HG02973 (cell line): ENCODE data around the gene FSD1.
"Not testable (repeated sequence)": the region's sequence is repeated elsewhere in the genome, so short reads cannot be mapped to it uniquely, and the experiment has no call there.

Experiments
- ATAC-seq: cut with Tn5 transposase; IDR thresholded peaks from one replicate; pipeline ENCODE4 v1.9.1; 2021; ENCODE audit warnings: moderate library complexity; ENCODE audit not compliant: unreplicated experiment

FSD1 gene

DNA sequence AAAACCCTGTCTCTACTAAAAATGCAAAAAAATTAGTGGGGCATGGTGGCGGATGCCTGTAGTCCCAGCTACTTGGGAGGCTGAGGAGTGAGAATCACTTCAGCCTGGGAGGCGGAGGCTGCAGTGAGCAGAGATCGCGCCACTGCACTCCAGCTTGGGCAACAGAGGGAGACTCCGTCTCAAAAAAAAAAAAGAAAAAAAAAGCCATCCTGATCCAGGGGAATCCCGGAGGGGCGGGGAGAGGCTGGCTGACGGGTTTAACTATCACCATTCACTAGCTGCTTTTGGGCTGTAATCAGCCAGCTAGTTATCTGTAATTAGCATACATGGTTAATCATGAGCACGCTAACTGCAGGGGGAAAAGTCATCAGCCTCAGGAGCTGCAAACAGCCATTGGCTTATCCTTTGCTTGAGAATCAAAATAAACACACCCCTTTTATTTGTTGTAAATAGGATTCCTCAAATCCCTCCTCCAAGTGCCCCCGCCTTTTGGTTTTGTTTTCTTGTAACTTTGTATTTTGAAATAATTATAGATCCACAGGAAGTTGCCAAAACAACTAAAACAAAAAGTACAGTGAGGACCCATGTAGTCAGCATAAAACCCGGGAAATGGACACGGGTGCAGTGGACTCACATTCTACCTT is 9.6 kb downstream of the FSD1 start:
- ATAC-seq, result no peak

GRCh38 chr19:4316956-4317355 is 12.6 kb downstream of the FSD1 start:
- ATAC-seq, result no peak

DNA sequence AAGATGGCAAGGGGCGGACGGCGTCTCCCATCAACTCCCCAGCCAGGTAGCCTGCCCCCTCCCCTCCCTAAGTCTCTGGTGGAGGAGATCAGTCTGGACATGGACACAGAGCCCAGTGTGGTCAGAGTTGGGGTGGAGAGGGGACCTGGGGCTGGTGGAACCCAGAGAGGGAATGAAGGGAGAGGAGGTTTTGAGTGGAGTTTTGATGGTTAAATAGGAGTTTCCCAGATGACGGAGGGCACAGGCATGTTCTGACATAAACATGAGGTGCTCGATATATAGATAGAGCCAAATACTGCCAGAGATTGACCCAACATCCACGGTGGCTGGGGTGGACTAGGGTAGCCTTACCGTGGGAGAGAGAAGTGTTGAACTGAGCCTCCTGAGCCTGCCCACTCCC is 14.1 kb downstream of the FSD1 start:
- ATAC-seq, result no peak

DNA sequence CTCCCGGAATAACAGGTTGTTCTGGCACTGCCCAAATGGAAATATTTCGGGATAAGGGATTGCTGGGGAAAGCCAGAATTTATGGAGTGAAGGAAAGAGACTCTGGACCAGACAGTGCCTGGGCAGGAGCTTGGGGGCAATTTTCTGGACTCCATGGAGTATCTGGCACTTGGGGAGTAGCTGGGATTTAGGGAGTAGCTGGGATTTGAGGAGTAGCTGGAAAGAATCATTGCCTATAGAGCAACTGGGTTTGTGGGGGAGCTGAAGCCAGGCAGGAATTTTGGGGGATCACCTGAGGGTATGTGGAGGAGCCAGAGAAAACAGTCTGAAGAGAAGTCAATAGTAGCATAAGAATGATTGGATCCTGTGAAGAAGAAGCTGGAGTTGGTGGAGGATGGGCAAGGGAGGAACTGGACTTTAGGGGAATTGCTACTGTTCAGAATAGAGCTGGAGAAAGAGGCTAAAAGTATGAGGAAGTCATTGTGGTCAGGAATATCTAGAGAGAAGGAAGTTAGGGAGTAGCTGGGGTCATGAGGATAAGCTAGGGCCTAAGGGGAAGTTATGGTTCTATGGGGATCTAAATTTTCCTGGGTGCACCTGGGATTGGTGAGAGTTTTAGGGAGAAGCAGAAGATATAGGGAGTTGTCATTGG is 14.8 kb downstream of the FSD1 start:
- ATAC-seq, result no peak

DNA sequence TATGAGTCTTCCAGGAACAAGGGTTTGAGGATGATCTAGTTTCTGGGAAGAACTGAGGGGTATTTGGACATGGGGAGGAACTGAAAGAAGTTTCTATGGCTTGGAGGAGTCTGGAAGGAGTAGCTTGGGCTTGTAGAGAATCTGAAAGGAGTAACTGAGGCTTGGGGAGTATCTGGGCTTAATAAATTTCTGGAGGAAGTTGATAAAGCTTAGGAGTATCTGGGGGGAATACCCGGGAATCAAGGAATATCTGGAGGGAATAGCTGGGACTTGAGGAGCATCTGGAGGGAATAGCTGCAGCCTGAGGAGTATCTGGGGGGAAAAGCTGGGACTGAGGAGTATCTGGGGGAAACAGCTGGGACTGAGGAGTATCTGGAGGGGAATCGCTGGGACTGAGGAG is 16.0 kb downstream of the FSD1 start:
- ATAC-seq, result no peak

DNA sequence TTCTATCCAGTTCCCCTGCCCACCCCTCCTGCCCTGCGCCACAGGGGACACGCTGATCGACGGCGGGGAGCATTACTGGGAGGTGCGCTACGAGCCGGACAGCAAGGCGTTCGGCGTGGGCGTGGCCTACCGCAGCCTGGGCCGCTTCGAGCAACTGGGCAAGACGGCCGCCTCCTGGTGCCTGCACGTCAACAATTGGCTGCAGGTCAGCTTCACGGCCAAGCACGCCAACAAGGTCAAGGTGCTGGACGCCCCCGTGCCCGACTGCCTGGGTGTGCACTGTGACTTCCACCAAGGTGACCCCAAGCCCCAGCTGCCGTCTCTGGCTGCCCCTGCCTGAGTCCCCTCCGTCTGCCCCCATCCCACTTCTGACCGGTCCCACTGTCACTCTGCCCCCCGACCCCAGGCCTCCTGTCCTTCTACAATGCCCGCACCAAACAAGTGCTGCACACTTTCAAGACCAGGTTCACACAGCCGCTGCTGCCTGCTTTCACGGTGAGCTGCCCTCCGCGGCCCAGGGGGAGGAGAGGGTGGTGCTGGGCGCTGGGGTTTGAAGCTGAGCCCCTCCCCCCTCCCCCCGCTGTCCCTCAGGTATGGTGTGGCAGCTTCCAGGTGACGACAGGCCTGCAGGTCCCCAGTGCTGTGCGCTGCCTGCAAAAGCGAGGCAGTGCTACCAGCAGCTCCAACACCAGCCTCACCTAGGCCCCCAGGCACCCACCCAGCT is 18.7 kb downstream of the FSD1 start:
- ATAC-seq, result no peak

DNA sequence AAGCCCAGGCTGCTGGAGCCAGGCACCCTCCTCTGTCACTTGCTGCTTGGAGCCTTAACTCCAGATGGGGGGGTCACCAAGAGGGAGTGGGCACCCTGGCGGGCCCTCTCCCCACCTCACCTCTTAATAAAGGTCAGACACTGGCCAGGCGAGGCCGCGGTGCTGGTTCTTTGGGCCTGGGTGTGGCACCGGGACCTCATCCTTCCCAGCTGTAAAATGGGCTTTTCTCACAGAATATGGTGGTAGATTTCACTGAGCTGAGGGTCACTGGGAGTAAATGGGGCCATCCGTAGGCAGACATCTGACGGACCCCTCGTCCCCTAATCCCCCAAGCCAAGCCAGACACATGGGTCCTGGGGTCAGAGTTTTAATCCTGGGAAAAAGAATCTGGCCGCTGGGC is 19.3 kb downstream of the FSD1 start:
- no peak for ATAC-seq

DNA sequence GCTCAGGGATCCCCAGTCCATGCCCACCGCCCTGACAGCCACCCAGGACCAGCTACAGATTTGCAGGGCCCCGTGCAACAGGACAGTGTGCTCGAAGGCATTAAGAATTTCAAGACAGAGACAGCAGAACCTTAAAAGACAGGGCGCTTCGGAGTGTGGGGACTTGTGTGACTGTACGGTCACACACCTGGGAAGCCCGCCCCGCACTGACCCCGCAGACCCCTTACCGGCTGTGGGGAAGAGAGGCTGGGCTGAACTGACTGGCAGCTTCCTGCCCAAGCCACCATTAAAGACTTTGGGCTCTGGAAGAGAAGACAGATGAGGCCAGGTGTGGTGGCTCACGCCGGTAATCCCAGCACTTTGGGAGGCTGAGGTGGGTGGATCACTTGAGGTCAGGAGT is 19.8 kb downstream of the FSD1 start:
- no peak for ATAC-seq

- no peak for ATAC-seq
Measured at GRCh38 chr19:4326215-4326836, 21.9 kb downstream of the FSD1 start.

- no peak for ATAC-seq
Measured at GRCh38 chr19:4326837-4327251, 22.4 kb downstream of the FSD1 start.

DNA sequence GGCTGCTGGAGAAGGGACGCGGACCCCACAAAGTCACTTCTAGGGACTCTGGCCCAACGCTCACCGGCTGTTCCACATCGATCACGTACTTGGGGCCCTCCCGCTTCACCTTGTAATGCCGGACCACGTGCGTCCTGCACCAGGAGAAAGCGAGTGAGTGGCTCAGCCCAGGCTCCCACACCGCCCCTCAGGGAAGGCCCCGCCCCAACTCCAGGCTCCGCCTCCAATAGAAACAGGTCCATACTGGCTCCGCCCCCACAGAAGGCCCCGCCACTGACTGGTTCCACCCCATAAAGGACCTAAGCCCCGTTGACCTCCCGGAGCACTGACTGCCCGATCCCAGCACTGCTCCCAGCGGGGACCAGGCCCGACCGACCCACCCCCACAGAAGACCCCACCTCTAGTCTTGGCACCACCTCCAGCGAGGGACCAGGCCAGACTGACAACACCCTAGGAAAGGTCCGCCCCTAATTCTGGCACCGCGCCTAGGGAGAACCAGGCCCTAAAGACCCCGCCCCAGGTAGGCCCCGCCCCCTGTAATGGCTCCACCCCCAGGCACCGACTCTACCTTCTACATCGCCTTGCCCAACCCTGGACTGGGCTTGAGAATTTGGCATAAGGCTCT is 23.0 kb downstream of the FSD1 start:
- ATAC-seq, result no peak

DNA sequence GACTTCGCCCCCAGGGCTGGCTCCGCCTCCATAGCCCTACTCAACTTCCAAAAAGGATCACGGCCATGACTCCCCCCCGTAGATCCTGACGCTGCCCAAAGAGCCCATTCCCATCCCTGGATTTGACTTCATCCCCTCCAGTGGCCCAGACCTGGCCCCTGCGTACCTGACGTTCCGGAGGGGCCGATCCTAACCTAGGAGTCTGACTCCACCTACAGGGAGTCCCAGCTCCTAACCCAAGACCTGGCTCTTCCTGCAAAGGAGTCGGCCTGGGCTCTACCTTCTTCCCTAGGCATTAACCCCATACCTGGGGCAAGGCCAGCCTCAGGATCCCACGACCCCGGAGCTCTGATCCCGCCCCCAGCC is 23.5 kb downstream of the FSD1 start:
- ATAC-seq, result no peak

GRCh38 chr19:4328243-4328990 is 24.0 kb downstream of the FSD1 start:
- peak; percentile 64 for ATAC-seq

DNA sequence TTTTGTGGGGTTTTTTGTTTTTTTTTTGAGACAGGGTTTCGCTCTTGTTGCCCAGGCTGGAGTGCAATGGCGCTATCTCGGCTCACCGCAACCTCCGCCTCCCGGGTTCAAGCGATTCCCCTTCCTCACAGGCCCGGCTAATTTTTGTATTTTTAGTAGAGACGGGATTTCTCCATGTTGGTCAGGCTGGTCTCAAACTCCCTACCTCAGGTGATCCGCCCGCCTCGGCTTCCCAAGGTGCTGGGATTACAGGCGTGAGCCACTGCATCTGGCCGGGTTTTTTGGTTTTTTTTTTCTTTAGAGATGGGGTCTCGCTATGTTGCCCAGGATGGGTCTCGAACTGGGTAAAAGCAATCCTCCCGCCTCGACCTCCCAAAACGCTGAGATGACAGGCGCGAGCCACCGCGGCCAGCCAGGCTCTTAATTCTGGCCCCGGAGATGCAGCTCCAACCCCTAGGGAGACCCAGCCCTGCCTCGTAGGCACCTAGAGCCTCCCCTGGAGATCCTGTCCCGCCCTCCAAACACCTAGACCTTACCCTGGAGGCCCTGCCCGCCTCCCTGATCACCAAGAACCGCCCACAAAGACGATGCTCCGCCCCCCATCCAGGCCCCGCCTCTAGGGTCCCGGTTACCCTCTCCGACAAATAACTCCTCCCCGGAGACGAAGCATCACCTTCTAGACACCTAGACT is 24.7 kb downstream of the FSD1 start:
- not testable (repeated sequence) for ATAC-seq

GRCh38 chr19:4329858-4330257 is 25.5 kb downstream of the FSD1 start:
- ATAC-seq, result no peak

- ATAC-seq, result no peak
Measured at GRCh38 chr19:4334929-4335570, 30.7 kb downstream of the FSD1 start.

GRCh38 chr19:4337906-4338440 is 33.6 kb downstream of the FSD1 start:
- no peak for ATAC-seq

DNA sequence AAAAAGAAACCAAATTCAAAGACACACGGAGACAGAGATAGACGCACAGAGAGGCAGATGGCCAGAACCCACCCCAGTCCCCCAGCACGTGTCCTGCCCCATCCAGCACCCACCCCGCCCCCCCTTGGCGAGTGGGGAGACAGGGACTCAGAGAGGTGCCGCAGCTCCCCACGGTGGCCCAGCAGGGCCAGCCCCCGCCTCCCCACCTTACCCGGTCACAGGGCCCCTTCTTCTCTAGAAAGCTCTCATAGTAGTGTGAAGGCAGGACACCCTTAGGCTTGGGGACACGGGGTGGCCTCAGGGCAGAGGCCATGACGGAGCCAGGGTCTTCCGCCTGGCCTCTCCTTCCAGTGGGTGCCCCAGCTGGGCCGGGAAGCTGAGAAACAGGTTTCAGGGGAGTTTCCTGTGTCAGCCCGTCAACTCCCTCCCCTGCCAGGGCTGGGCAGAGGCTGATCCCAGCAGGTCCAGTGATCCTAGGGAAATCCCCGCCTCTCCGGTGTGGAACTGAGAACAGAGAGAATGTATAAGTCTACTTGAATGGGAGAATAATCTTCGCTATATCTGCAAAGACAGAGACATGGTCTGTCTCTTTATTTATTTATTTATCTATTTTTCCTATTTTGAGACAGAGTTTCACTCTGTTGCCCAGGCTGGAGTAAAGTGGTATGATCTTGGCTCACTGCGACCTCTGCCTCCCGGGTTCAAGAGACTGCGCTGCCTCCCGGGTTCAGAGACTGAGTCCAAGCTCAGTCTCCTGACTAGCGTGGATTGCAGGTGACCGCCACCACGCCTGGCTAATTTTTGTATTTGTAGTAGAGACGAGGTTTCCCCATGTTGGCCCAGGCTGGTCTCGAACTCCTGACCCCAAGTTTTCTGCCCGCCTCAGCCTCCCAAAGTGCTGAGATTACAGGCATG is 34.3 kb downstream of the FSD1 start, which contains the start of gene STAP2:
TSS of gene STAP2 (minus strand) at position 387 of the 915 bp plus-strand sequence. CDS start at position 313, 74 bp downstream.
- ATAC-seq, result no peak
